ENCODE data around the gene ITPKC.

The ITPKC gene

DNA sequence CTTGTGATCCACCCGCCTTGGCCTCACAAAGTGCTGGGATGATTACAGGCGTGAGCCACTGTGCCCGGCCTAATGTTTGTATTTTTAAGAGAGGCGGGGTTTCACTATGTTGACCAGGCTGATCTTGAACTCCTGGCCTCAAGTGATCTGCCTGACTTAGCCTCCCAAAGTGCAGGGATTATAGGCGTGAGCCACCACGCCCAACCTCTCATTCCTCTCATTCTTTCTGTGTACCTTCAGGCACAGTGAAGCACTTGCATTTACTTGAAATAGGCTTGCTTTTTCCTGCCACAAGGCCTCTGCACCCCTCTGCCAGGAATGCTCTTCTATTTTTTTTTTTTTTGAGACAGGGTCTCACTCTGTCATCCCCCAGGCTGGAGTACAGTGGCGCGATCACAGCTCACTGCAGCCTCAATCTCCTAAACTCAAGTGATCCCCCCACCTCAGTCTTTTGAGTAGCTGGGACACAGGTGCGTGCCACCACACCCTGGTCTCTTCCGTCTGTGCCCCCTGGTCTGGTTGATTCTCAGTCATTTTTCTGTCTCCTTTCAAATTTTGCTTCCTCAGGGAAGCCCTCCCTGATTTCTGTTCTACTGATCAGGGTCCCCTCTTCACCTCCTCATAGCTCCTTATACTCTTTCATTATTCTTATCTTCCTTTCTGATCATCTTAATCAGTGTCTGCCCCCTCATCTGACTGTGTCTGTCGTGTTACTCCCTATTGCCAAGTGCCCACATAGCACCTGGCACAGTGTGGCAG, 18.3 kb downstream of the ITPKC start:
- Histone ChIP-seq H3K9ac (ENCODE audit: low read length) (no peak overlapping the region), H2BK5ac (ENCODE audit: low read length) (no peak overlapping the region), H3K27ac (ENCODE audit: low read depth, low read length) (no peak overlapping the region), H3K4me3 (ENCODE audit: low read length) (no peak overlapping the region), H3K4me1 (ENCODE audit: control insufficient read depth, low read depth, low read length) (no peaks in the 10 kb centered on the region), H4K8ac (ENCODE audit: low read depth, low read length) (no peak overlapping the region), H3K36me3 (ENCODE audit: control insufficient read depth, insufficient read depth, low read length) (peaks cover 7% of the 10 kb centered on the region), H3K4ac (ENCODE audit: low read depth, low read length) (no peak overlapping the region), H3K79me2 (ENCODE audit: control insufficient read depth, insufficient read depth, low read length) (no peaks in the 10 kb centered on the region), H4K5ac (ENCODE audit: low read length) (no peak overlapping the region), H2BK120ac (ENCODE audit: low read depth, low read length) (no peak overlapping the region), H2AK5ac (ENCODE audit: low read length) (no peak overlapping the region), H3K18ac (ENCODE audit: low read length) (no peak overlapping the region), H3K79me1 (ENCODE audit: low read length) (no peaks in the 10 kb centered on the region), H3K56ac (ENCODE audit: low read length) (no peak overlapping the region), H3K27me3 (ENCODE audit: insufficient read depth, low read length, poor library complexity) (no peaks in the 10 kb centered on the region), H3K23ac (ENCODE audit: low read length) (no peak overlapping the region), H2BK15ac (replicated peaks; ENCODE audit: low read depth) (no peak overlapping the region), H3K4me2 (ENCODE audit: low read length) (no peak overlapping the region)
- no CpG with 5 or more reads among the region's 11 CpGs for WGBS (ENCODE audit: extremely low coverage, insufficient coverage, low lambda C conversion rate)
- no peak for DNase-seq

- H3K36me3 ChIP-seq (ENCODE audit: control insufficient read depth, insufficient read depth, low read length) = peaks cover 7% of the 10 kb centered on the region
- WGBS (ENCODE audit: extremely low coverage, insufficient coverage, low lambda C conversion rate) = no CpG with 5 or more reads among the region's 9 CpGs
- no peak for DNase-seq
- H3K4me1 ChIP-seq (ENCODE audit: control insufficient read depth, low read depth, low read length) = no peaks in the 10 kb centered on the region
- no peaks in the 10 kb centered on the region for H3K27me3 ChIP-seq (ENCODE audit: insufficient read depth, low read length, poor library complexity)
- H3K79me1 ChIP-seq (ENCODE audit: low read length) = no peaks in the 10 kb centered on the region
- no peak overlapping the region for H3K18ac ChIP-seq (ENCODE audit: low read length)
- H3K27ac ChIP-seq (ENCODE audit: low read depth, low read length) = no peak overlapping the region
- H3K9ac ChIP-seq (ENCODE audit: low read length) = no peak overlapping the region
- no peak overlapping the region for H2BK15ac ChIP-seq (replicated peaks; ENCODE audit: low read depth)
- H4K8ac ChIP-seq (ENCODE audit: low read depth, low read length) = no peak overlapping the region
- H4K5ac ChIP-seq (ENCODE audit: low read length) = no peak overlapping the region
- H2BK5ac ChIP-seq (ENCODE audit: low read length) = no peak overlapping the region
- no peaks in the 10 kb centered on the region for H3K79me2 ChIP-seq (ENCODE audit: control insufficient read depth, insufficient read depth, low read length)
- no peak overlapping the region for H3K4ac ChIP-seq (ENCODE audit: low read depth, low read length)
- H3K4me3 ChIP-seq (ENCODE audit: low read length) = no peak overlapping the region
- no peak overlapping the region for H2AK5ac ChIP-seq (ENCODE audit: low read length)
- no peak overlapping the region for H3K56ac ChIP-seq (ENCODE audit: low read length)
- H3K23ac ChIP-seq (ENCODE audit: low read length) = no peak overlapping the region
- no peak overlapping the region for H2BK120ac ChIP-seq (ENCODE audit: low read depth, low read length)
- H3K4me2 ChIP-seq (ENCODE audit: low read length) = no peak overlapping the region
These were observed 19.7 kb downstream of the ITPKC start for GRCh38 chr19:40736661-40737060.

DNA sequence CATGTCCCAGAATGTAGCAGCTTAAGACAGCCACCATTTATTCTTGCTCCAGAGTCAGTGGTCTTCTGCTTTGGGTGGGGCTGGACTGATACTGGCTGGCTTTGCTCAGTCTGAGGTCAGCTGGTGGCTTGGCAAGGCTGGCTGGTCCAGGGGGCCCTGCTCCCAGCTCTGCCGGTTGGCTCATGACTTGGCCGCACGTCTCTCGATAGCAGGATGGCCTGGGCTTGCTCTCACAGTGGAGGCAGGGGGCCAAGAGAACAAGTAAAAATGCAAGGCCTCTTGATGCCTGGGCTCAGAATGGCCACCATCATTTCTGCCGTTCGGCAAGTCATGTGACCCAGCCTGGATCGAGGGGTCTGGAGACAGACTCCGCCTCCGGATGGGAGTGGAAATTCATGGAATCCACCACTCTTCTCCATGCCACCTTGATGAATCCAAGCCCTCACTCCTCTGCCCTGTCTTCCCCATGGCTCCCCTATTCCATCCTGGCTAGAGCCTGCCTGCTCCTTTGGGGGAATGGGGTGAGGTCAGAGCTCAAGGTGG, 20.3 kb downstream of the ITPKC start:
- Histone ChIP-seq H3K4me2 (ENCODE audit: low read length) (no peak overlapping the region), H3K56ac (ENCODE audit: low read length) (no peak overlapping the region), H4K8ac (ENCODE audit: low read depth, low read length) (no peak overlapping the region), H3K4me3 (ENCODE audit: low read length) (no peak overlapping the region), H2BK15ac (replicated peaks; ENCODE audit: low read depth) (no peak overlapping the region), H3K4ac (ENCODE audit: low read depth, low read length) (no peak overlapping the region), H3K4me1 (ENCODE audit: control insufficient read depth, low read depth, low read length) (no peaks in the 10 kb centered on the region), H3K9ac (ENCODE audit: low read length) (no peak overlapping the region), H2BK120ac (ENCODE audit: low read depth, low read length) (no peak overlapping the region), H2AK5ac (ENCODE audit: low read length) (no peak overlapping the region), H3K27me3 (ENCODE audit: insufficient read depth, low read length, poor library complexity) (no peaks in the 10 kb centered on the region), H3K79me2 (ENCODE audit: control insufficient read depth, insufficient read depth, low read length) (no peaks in the 10 kb centered on the region), H3K18ac (ENCODE audit: low read length) (no peak overlapping the region), H3K27ac (ENCODE audit: low read depth, low read length) (no peak overlapping the region), H3K79me1 (ENCODE audit: low read length) (no peaks in the 10 kb centered on the region), H2BK5ac (ENCODE audit: low read length) (no peak overlapping the region), H3K36me3 (ENCODE audit: control insufficient read depth, insufficient read depth, low read length) (peaks cover 7% of the 10 kb centered on the region), H3K23ac (ENCODE audit: low read length) (no peak overlapping the region), H4K5ac (ENCODE audit: low read length) (no peak overlapping the region)
- no peak for DNase-seq
- WGBS (ENCODE audit: extremely low coverage, insufficient coverage, low lambda C conversion rate) = no CpG with 5 or more reads among the region's 9 CpGs

GRCh38 chr19:40739030-40739839, 22.3 kb downstream of the ITPKC start:
- H3K79me1 ChIP-seq (ENCODE audit: low read length) = no peaks in the 10 kb centered on the region
- WGBS (ENCODE audit: extremely low coverage, insufficient coverage, low lambda C conversion rate) = no CpG with 5 or more reads among the region's 22 CpGs
- no peaks in the 10 kb centered on the region for H3K4me1 ChIP-seq (ENCODE audit: control insufficient read depth, low read depth, low read length)
- no peak overlapping the region for H3K18ac ChIP-seq (ENCODE audit: low read length)
- no peak overlapping the region for H3K4me3 ChIP-seq (ENCODE audit: low read length)
- peaks cover 4% of the 10 kb centered on the region for H3K36me3 ChIP-seq (ENCODE audit: control insufficient read depth, insufficient read depth, low read length)
- no peak overlapping the region for H3K56ac ChIP-seq (ENCODE audit: low read length)
- H4K8ac ChIP-seq (ENCODE audit: low read depth, low read length) = no peak overlapping the region
- no peaks in the 10 kb centered on the region for H3K79me2 ChIP-seq (ENCODE audit: control insufficient read depth, insufficient read depth, low read length)
- no peak for DNase-seq
- no peak overlapping the region for H2BK120ac ChIP-seq (ENCODE audit: low read depth, low read length)
- no peak overlapping the region for H3K9ac ChIP-seq (ENCODE audit: low read length)
- H3K27me3 ChIP-seq (ENCODE audit: insufficient read depth, low read length, poor library complexity) = no peaks in the 10 kb centered on the region
- no peak overlapping the region for H4K5ac ChIP-seq (ENCODE audit: low read length)
- no peak overlapping the region for H2AK5ac ChIP-seq (ENCODE audit: low read length)
- no peak overlapping the region for H3K27ac ChIP-seq (ENCODE audit: low read depth, low read length)
- H3K4ac ChIP-seq (ENCODE audit: low read depth, low read length) = no peak overlapping the region
- no peak overlapping the region for H2BK15ac ChIP-seq (replicated peaks; ENCODE audit: low read depth)
- H3K23ac ChIP-seq (ENCODE audit: low read length) = no peak overlapping the region
- H2BK5ac ChIP-seq (ENCODE audit: low read length) = no peak overlapping the region
- no peak overlapping the region for H3K4me2 ChIP-seq (ENCODE audit: low read length)

GRCh38 chr19:40739871-40740703, 23.2 kb downstream of the ITPKC start:
- H3K18ac ChIP-seq (ENCODE audit: low read length) = no peak overlapping the region
- no peaks in the 10 kb centered on the region for H3K79me1 ChIP-seq (ENCODE audit: low read length)
- H3K36me3 ChIP-seq (ENCODE audit: control insufficient read depth, insufficient read depth, low read length) = peaks cover 4% of the 10 kb centered on the region
- no peak for DNase-seq
- H2BK120ac ChIP-seq (ENCODE audit: low read depth, low read length) = no peak overlapping the region
- H3K56ac ChIP-seq (ENCODE audit: low read length) = no peak overlapping the region
- H2AK5ac ChIP-seq (ENCODE audit: low read length) = no peak overlapping the region
- no peak overlapping the region for H3K4me2 ChIP-seq (ENCODE audit: low read length)
- no peak overlapping the region for H3K4ac ChIP-seq (ENCODE audit: low read depth, low read length)
- peaks cover 3% of the 10 kb centered on the region for H3K4me1 ChIP-seq (ENCODE audit: control insufficient read depth, low read depth, low read length)
- H3K27me3 ChIP-seq (ENCODE audit: insufficient read depth, low read length, poor library complexity) = no peaks in the 10 kb centered on the region
- no CpG with 5 or more reads among the region's 16 CpGs for WGBS (ENCODE audit: extremely low coverage, insufficient coverage, low lambda C conversion rate)
- no peak overlapping the region for H3K23ac ChIP-seq (ENCODE audit: low read length)
- H3K27ac ChIP-seq (ENCODE audit: low read depth, low read length) = no peak overlapping the region
- H4K5ac ChIP-seq (ENCODE audit: low read length) = no peak overlapping the region
- no peaks in the 10 kb centered on the region for H3K79me2 ChIP-seq (ENCODE audit: control insufficient read depth, insufficient read depth, low read length)
- H2BK5ac ChIP-seq (ENCODE audit: low read length) = no peak overlapping the region
- no peak overlapping the region for H3K4me3 ChIP-seq (ENCODE audit: low read length)
- no peak overlapping the region for H4K8ac ChIP-seq (ENCODE audit: low read depth, low read length)
- no peak overlapping the region for H2BK15ac ChIP-seq (replicated peaks; ENCODE audit: low read depth)
- no peak overlapping the region for H3K9ac ChIP-seq (ENCODE audit: low read length)
